GM19193 (cell line): Measurements from ENCODE around the gene RAB7B.

Experiments
- POLR2A ChIP-seq: IDR thresholded peaks from 4 replicates; pipeline ENCODE4 v1.6.1; 2011; ENCODE audit not compliant: insufficient read depth, insufficient read length; ENCODE audit errors: extremely low read depth

The RAB7B gene

GRCh38 chr1:205936846-205937586 is 66.2 kb downstream of the RAB7B start:
- no peak for TF ChIP-seq POLR2A

DNA sequence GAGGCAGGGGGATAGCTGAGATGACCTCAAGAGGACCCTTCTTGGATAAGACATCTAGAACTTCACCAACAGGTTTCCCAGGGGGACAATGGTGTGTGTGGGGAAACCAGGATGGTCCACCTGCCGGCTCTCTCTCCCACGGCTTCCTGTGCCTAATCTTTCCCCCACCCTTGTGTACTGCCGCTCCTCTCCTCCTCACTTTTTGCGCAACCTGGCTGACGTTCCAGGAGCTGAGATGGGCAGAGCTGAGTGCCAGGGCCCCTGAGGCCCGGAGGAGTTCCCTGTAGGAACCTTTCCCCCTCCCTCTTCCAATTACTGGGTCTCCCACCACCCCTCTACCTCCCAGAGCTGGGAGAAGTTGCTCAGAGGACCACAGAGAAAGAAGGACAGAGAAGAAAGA is 66.9 kb downstream of the RAB7B start:
- no peak for TF ChIP-seq POLR2A

GRCh38 chr1:205935869-205936268 is 67.3 kb downstream of the RAB7B start:
- no peak for TF ChIP-seq POLR2A

GRCh38 chr1:205934788-205935187 is 68.4 kb downstream of the RAB7B start:
- TF ChIP-seq POLR2A, result no peak

DNA sequence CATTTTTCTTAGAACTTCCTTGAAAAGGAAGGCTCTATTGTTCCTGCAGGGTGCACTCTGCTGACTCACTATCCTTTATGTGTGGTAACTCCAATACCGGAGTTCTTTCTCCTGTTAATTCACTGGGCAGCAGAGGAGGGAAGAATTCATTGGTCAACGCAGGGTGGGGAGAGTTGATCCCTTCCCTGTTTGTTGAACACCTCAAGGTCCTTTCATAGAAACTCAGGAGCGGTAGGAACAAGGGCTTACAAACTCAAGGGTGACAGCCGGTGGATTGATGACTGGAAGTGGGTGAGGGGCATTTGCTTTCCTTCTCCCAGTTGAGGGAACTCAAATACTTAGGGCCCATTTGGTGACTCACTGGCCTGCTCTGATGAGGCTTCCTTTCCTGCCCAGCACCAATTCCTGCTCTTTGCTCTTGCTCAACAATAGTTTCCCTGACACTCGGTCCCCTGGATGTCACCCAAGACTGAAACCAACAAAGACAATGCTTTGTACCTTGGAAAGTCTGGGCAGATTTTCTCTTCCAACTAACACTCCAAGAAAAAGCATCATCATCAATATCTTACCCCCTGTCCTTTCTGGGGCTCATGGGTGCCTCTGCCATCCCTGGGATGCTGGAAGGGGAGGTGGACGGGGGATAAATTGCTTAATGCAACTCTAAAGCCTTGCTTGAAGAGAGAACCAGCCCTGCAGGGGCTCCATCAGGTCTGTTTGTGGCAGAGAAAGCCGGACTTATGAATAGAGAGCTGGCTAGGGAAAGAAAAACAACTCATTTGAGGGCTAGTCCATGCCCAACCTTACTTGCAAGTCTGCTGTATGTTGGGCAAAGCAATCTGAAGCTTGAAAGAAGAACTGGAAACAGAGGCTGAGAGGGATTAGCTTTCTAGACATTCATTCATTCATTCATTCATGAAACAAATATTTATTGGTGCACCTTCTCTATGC is 69.2 kb downstream of the RAB7B start:
- no peak for TF ChIP-seq POLR2A

DNA sequence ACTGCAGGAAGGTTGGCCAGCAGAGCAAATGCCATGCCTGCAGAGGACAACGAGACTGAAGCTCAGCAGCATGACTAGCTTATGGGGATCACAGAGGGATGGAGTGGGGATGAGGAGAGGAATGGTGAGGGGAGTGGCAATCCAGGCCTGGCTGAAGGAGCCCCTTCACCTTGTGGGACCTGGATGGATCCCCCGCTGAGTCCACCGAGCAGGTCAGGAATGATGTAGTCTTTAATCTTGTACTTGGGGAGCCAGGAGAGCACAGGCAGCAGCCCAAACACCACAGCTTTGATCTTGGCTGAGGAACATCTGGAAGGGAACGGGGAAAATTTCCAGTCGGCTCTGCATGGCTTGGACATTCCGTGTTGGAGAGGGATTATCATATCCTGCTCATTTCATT is 70.4 kb downstream of the RAB7B start:
- TF ChIP-seq POLR2A, result no peak

DNA sequence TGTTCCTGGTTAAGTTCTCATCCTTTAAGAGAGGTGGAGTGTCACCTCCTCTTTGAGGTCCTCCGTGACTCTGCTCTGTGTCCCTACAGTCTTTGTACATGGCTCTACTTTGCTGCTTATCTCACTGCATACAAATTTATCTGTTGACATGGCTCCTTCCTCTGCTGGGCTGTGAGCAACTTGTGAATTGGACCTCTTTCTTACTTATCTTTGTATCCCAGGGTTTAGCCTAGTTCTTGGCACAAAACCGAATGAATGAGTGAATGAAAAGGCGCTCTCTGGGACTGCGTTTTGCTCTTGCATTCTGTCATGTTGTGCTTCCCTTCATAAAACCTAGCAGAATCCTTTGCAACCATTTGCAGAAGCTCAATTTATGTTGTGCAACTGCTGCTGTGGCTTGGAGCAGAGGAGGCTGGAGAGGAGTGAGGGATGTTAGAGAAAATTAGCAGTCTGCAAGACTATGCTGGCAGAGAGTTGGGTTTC is 72.4 kb downstream of the RAB7B start:
- TF ChIP-seq POLR2A, result no peak

GRCh38 chr1:205930195-205930577 is 73.0 kb downstream of the RAB7B start:
- TF ChIP-seq POLR2A, result no peak

- no peak for TF ChIP-seq POLR2A
Observed at GRCh38 chr1:205929496-205930194, 73.5 kb downstream of the RAB7B start.

DNA sequence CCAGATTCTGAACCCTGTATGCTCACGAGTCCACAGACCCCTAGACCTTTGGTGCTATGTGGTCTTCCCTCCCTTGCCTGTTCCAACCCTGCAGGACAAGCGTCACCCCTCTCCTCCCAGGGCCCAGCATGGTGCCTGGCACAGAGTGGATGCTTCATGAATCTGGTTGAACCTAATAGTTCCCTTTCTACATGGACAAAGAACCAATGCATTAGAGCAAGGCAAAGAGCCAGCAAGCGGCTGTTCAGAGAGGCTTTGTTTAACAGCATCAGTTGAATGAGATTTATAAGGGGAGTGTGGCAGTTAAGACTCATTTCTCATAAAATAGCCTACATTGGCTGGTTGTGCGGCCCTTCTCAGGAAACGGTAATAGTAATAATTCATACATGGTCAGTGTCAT is 74.9 kb downstream of the RAB7B start:
- no peak for TF ChIP-seq POLR2A

DNA sequence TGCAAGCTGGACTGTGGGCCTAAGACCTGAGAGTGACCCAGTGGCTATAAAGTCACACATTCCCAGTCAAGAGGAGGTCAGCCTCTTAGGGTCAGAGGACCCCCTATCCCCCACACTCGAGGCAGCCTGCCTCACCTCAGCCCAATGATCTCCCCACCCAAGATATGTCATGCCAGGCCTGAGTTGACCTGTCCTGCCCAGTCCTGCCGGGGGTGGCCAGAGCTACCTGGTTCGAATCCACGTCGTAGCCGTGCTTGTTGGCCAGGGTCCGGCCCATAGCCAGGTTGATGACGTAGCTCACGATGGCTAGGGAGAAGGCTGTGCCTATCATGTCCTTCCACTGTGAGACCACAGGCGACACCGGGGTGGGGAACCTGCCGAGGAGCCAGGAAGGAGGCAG is 75.5 kb downstream of the RAB7B start:
- TF ChIP-seq POLR2A, result no peak

DNA sequence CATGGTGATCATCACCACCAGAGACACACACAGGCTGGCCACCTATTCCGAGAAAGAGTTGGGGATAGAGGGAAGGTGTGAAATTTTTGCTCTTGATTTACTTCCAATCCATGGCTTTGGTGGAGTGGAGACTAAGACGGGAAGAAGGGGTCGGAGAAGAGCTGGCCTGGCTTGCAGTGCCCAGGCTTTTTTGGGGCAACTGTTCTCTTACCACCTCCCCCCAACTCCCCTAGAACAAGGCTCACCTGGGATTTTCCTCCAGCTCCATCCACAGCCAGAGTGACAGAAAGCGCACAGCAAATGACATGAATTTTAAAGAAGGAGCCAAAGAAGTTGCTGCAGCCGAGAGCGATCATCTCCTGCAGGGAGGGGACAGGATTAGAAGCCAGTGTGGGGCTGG is 75.9 kb downstream of the RAB7B start:
- no peak for TF ChIP-seq POLR2A
